ENCODE measurements around the gene ARMH3.

DNA sequence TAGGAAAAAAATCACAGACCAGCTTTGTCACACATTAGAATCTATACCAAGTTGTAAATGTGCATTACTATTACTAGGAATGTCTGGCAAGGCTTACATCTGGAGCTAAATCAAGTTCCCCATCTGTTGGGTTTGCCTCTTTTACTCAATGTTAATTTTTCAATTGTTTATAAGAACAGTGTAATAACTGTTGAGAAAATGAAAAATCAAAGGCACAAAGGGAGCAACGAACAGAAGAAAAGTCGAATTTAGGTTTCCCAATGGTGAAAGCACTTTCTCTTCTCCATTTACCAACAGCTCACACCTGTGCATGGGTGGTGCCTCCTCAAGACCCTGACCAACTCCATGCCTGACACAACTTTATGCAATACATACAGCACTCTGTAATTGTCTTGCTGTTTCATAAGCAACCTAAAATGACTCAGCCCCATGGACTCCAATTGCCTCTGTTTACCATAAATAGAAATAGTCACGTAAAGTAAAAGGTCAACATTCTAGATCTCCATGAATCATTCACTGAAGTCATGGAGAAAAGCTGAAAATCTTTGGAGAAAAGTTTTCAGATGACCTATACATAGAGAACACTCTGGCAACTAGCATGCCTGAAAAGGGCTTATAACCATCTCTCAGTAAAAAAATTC is 116.8 kb downstream of the ARMH3 start:
- TF ChIP-seq, protein P1, sequence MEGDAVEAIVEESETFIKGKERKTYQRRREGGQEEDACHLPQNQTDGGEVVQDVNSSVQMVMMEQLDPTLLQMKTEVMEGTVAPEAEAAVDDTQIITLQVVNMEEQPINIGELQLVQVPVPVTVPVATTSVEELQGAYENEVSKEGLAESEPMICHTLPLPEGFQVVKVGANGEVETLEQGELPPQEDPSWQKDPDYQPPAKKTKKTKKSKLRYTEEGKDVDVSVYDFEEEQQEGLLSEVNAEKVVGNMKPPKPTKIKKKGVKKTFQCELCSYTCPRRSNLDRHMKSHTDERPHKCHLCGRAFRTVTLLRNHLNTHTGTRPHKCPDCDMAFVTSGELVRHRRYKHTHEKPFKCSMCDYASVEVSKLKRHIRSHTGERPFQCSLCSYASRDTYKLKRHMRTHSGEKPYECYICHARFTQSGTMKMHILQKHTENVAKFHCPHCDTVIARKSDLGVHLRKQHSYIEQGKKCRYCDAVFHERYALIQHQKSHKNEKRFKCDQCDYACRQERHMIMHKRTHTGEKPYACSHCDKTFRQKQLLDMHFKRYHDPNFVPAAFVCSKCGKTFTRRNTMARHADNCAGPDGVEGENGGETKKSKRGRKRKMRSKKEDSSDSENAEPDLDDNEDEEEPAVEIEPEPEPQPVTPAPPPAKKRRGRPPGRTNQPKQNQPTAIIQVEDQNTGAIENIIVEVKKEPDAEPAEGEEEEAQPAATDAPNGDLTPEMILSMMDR (IDR thresholded peaks at IDR 0.05; ENCODE audit: low read depth, low read length, poor library complexity, severe bottlenecking), result no peak
- no peak for TF ChIP-seq EZH2phosphoT487 (IDR thresholded peaks at IDR 0.05; ENCODE audit: borderline replicate concordance, low read length)

Measured in DOHH2 (cell line).